T-cell (primary cell): ENCODE results near the gene NXPE4. TPM values are rescaled to one million over a fixed set of nuclear protein-coding genes. Genes with fewer than 3 reads are reported as not detected.
"Not testable (repeated sequence)": the region's sequence is repeated elsewhere in the genome, so short reads cannot be mapped to it uniquely, and the experiment has no call there.

Source experiments
- ATAC-seq, 4 experiments: fragments of 200-7000 bp in 3 of 4; fragments of 150-1000 bp in 1 of 4; cut with Tn5 transposase; replicated peaks in 1 of 4; 1 replicate in 3 of 4; 2 replicates in 1 of 4; pipeline ENCODE4 v1.10.0; 2021; ENCODE audit warnings: moderate library complexity in 3 of 4, mild to moderate bottlenecking in 2 of 4, moderate number of reproducible peaks in 1 of 4
- CTCF ChIA-PET, 2 donors: fragments of 300-600 bp; sonication (Branson Sonifier 250); formaldehyde crosslinking; loops; one replicate each; lab custom pipeline; 2022; ENCODE audit warnings: antibody characterized with exemption in 2 of 2; lab: Charles Lee
- POLR2A ChIA-PET, 2 donors: fragments of 300-600 bp; sonication (Branson Sonifier 250); formaldehyde crosslinking; loops; one replicate each; lab custom pipeline; 2022; ENCODE audit warnings: antibody characterized with exemption in 2 of 2; lab: Charles Lee
- DNase-seq, 35 experiments: peaks; one replicate each; pipeline versions ENCODE4 v3.0.0 to v3.0.0-alpha.2; 2013 to 2023
- H3K27ac ChIP-seq: one replicate; pipeline ENCODE4 v1.5.1; 2013; ENCODE audit warnings: low read length
- H3K27me3 ChIP-seq, 2 experiments: replicated peaks in 1 of 2; 1 replicate in 1 of 2; 2 replicates in 1 of 2; pipeline versions ENCODE4 v1.6.1 to v1.7.0; 2013; ENCODE audit warnings: low read length in 1 of 2, mixed read lengths in 1 of 2; ENCODE audit not compliant: control insufficient read depth in 2 of 2, insufficient read depth in 2 of 2; ENCODE audit errors: extremely low read depth in 1 of 2
- H3K36me3 ChIP-seq, 2 donors: 1 replicate in 1 of 2; 2 replicates in 1 of 2; pipeline versions ENCODE4 v1.6.1 to v1.7.0; 2013; ENCODE audit warnings: low read length in 1 of 2; ENCODE audit not compliant: control insufficient read depth in 2 of 2, insufficient read depth in 1 of 2; ENCODE audit errors: extremely low read depth in 1 of 2
- H3K4me1 ChIP-seq, 2 experiments: 1 replicate in 1 of 2; 2 replicates in 1 of 2; pipeline versions ENCODE4 v1.6.1 to v1.7.0; 2013; ENCODE audit warnings: low read length in 2 of 2, mixed read lengths in 1 of 2; ENCODE audit not compliant: insufficient read depth in 2 of 2, control insufficient read depth in 1 of 2; ENCODE audit errors: extremely low read depth in 1 of 2
- H3K4me3 ChIP-seq, 2 donors: 1 replicate in 1 of 2; 2 replicates in 1 of 2; pipeline versions ENCODE4 v1.5.1 to v1.7.0; 2013; ENCODE audit warnings: mild to moderate bottlenecking in 2 of 2, low read length in 1 of 2, moderate library complexity in 1 of 2; ENCODE audit not compliant: control insufficient read depth in 1 of 2; ENCODE audit errors: extremely low read depth in 1 of 2
- H3K9me3 ChIP-seq: 2 replicates; pipeline ENCODE4 v1.7.0; 2013
- H3K27ac Mint-ChIP-seq, 2 donors: one replicate each; pipeline ENCODE4 v1.8.0; 2020 to 2021; ENCODE audit warnings: mild to moderate bottlenecking in 2 of 2, mixed read lengths in 2 of 2
- H3K27me3 Mint-ChIP-seq, 2 donors: one replicate each; pipeline ENCODE4 v1.8.0; 2021 to 2022; ENCODE audit warnings: mixed read lengths in 2 of 2
- H3K36me3 Mint-ChIP-seq: one replicate; pipeline ENCODE4 v1.8.0; 2021; ENCODE audit warnings: mixed read lengths
- H3K4me1 Mint-ChIP-seq, 3 donors: one replicate each; pipeline ENCODE4 v1.8.0; 2020 to 2022; ENCODE audit warnings: mixed read lengths in 3 of 3, mild to moderate bottlenecking in 1 of 3
- H3K4me3 Mint-ChIP-seq, 3 donors: one replicate each; pipeline ENCODE4 v1.8.0; 2020 to 2022; ENCODE audit warnings: mild to moderate bottlenecking in 3 of 3, mixed read lengths in 3 of 3, moderate library complexity in 3 of 3
- H3K9me3 Mint-ChIP-seq, 3 donors: one replicate each; pipeline ENCODE4 v1.8.0; 2020 to 2022; ENCODE audit warnings: mixed read lengths in 3 of 3
- WGBS: methylation state at CpG from one replicate; pipeline ENCODE4 v1.1.5; 2013; ENCODE audit warnings: missing lambda C conversion rate; ENCODE audit not compliant: insufficient coverage; 5-methylcytosine and 5-hydroxymethylcytosine counted together
- total RNA-seq, 35 experiments: library from RNA in 6 of 35; stranded (reverse) in 6 of 35; fragments of 120-200 nt in 1 of 35; gene quantifications; one replicate each; pipeline versions ENCODE4 v1.2.1 to v1.2.4 and lab custom pipeline; 2013 to 2026

Gene NXPE4
- total RNA-seq, 5 donors from 2014 or later (not counting 1 experiment from before 2014, with no cell fraction given) = not detected

DNA sequence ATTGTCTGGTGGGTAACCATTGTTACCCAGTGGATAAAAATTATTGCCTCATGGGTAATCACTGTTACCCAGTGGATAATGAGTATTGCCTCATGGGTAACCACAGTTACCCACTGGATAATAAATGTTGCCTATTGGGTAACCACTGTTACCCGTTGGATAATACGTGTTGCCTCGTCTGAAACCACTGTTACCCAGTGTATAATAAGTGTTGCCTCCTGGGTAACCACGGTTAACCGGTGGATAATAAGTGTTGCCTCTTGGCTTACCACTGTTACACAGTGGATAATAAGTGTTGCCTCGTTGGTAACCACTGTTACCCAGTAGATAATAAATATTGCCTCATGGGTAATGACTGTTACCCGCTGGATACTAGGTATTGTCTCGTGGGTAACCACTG lies 20.9 kb upstream of the NXPE4 start:
- H3K9me3 Mint-ChIP-seq = peaks cover 0 to 3% (median 0%) of the 10 kb centered on the region in 3 donors
- no peaks in the 10 kb centered on the region for H3K27me3 ChIP-seq
- H3K27ac Mint-ChIP-seq = no peak overlapping the region
- H3K36me3 ChIP-seq = no peaks in the 10 kb centered on the region
- ChIA-PET CTCF (no interaction called here), POLR2A (no interaction called here)
- no peaks in the 10 kb centered on the region for H3K36me3 Mint-ChIP-seq
- no peak for ATAC-seq
- WGBS = 93% methylated on average over 3 of the region's 8 CpGs
- no peak for DNase-seq
- no peak overlapping the region for H3K4me3 Mint-ChIP-seq
- H3K27me3 Mint-ChIP-seq = no peaks in the 10 kb centered on the region
- H3K4me1 Mint-ChIP-seq = no peaks in the 10 kb centered on the region
- H3K9me3 ChIP-seq = no peaks in the 10 kb centered on the region
- H3K27ac ChIP-seq = no peak overlapping the region
- H3K4me1 ChIP-seq = no peaks in the 10 kb centered on the region
- H3K4me3 ChIP-seq = no peak overlapping the region

DNA sequence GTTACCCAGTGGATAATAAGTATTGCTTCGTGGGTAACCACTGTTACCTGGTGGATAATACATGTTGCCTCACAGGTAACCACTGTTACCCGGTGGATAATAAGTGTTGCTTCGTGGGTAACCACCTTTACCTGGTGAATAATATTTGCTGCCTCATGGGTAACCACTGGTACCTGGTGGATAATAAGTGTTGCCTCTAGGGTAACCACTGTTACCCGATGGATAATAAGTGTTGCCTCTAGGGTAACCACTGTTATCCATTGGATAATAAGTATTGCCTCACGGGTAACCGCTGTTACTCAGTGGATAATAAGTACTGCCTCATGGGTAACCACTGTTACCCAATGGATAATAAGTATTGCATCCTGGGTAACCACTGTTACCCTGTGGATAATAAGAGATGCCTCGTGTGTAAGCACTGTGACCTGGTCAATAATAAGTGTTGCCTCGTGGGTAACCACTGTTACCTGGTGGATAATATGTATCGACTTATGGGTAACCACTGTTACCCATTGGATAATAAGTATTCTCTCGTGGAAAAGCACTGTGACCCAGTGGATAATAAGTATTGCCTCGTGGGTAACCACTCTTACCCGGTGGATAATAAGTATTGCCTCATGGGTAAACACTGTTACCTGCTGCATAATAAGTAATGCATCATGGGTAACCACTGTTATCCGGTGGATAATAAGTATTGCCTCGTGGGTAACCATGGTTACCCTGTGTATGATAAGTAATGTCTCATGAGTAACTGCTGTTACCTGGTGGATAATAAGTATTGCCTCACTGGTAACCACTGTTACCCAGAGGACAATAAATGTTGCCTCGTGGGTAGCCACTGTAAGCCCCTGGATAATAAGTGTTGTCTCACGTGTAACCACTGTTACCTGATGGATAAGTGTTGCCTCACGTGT lies 20.1 kb upstream of the NXPE4 start:
- no peaks in the 10 kb centered on the region for H3K36me3 Mint-ChIP-seq
- Histone ChIP-seq H3K27ac (no peak overlapping the region), H3K9me3 (no peaks in the 10 kb centered on the region), H3K27me3 (no peaks in the 10 kb centered on the region), H3K4me3 (no peak overlapping the region), H3K4me1 (no peaks in the 10 kb centered on the region), H3K36me3 (no peaks in the 10 kb centered on the region)
- H3K4me1 Mint-ChIP-seq = no peaks in the 10 kb centered on the region
- POLR2A ChIA-PET = no interaction called here
- 75% methylated on average over 13 of the region's 17 CpGs for WGBS
- no peak overlapping the region for H3K27ac Mint-ChIP-seq
- no peak overlapping the region for H3K4me3 Mint-ChIP-seq
- peaks cover 0 to 5% (median 0%) of the 10 kb centered on the region in 3 donors for H3K9me3 Mint-ChIP-seq
- ATAC-seq (no peak), DNase-seq (no peak)
- no peaks in the 10 kb centered on the region for H3K27me3 Mint-ChIP-seq
- CTCF ChIA-PET = no interaction called here

DNA sequence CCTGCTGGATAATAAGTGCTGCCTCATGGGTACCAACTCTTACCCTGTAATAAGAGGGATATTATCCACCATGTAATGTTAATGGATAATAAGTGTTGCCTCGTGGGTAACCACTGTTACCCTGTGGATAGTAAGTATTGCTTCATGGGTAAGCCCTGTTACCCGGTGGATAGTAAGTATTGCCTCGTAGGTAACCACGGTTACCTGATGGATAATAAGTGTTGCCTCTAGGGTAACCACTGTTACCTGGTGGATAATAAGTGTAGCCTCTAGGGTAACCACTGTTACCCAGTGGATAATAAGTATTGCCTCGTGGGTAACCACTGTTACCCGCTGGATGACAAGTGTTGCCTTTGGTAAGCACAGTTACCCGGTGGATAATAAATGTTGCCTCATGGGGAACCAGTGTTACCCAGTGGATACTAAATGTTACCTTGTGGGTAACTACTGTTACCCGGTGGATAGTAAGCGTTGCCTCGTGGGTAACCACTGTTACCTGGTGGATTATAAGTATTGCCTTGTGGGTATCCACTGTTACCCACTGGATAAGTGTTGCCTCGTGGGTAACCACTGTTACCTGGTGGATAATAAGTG lies 18.6 kb upstream of the NXPE4 start:
- no peak overlapping the region for H3K27ac ChIP-seq
- DNase-seq = no peak
- POLR2A ChIA-PET = no interaction called here
- no peaks in the 10 kb centered on the region for H3K4me1 ChIP-seq
- H3K27me3 Mint-ChIP-seq = no peaks in the 10 kb centered on the region
- CTCF ChIA-PET = no interaction called here
- no peak overlapping the region for H3K4me3 ChIP-seq
- no peaks in the 10 kb centered on the region for H3K4me1 Mint-ChIP-seq
- ATAC-seq = no peak
- H3K36me3 ChIP-seq = no peaks in the 10 kb centered on the region
- H3K27me3 ChIP-seq = no peaks in the 10 kb centered on the region
- whole genome bisulfite sequencing = 82% methylated on average over 11 of the region's 11 CpGs
- H3K36me3 Mint-ChIP-seq = no peaks in the 10 kb centered on the region
- H3K27ac Mint-ChIP-seq = no peak overlapping the region
- H3K9me3 Mint-ChIP-seq = peaks cover 0 to 5% (median 0%) of the 10 kb centered on the region in 3 donors
- no peaks in the 10 kb centered on the region for H3K9me3 ChIP-seq
- H3K4me3 Mint-ChIP-seq = no peak overlapping the region

DNA sequence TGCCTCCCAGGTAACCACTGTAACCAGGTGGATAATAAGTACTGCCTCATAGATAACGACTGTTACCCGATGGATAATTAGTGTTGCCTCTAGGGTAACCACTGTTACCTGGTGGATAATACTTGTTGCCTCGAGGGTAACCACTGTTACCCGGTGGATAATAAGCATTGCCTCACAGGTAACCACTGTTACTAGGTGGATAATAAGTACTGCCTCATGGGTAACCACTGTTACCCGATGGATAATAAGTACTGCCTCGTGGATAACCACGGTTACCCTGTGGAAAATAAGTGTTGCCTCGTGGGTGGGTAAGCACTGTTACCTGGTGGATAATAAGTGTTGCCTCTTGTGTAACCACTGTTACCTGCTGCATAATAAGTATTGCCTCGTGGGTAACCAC lies 17.5 kb upstream of the NXPE4 start:
- H3K36me3 Mint-ChIP-seq, H3K27me3 ChIP-seq, CTCF ChIA-PET, H3K36me3 ChIP-seq, H3K27ac ChIP-seq, H3K4me3 ChIP-seq, H3K9me3 Mint-ChIP-seq, DNase-seq, H3K27me3 Mint-ChIP-seq, H3K4me1 Mint-ChIP-seq, ATAC-seq, POLR2A ChIA-PET, H3K9me3 ChIP-seq, H3K4me1 ChIP-seq, H3K4me3 Mint-ChIP-seq, H3K27ac Mint-ChIP-seq: not testable (repeated sequence)
- WGBS = 91% methylated on average over 8 of the region's 9 CpGs

DNA sequence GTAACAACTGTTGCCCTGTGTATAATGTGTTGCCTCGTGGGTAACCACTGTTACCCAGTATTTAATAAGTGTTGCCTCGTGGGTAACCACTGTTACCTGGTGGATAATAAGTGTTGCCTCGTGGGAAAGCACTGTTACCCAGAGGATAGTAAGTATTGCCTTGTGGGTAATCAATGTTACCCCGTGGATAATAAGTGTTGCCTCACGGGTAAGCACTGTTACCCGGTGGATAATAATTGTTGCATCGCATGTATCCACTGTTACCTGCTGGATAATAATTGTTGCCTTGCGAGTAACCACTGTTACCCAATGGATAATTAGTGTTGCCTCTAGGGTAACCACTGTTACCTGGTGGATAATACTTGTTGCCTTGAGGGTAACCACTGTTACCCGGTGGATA lies 17.1 kb upstream of the NXPE4 start:
- no peaks in the 10 kb centered on the region for H3K4me1 ChIP-seq
- Mint-ChIP-seq H3K9me3 (peaks cover 0 to 5% (median 4%) of the 10 kb centered on the region in 3 donors), H3K36me3 (no peaks in the 10 kb centered on the region), H3K27me3 (no peaks in the 10 kb centered on the region), H3K27ac (no peak overlapping the region), H3K4me3 (no peak overlapping the region), H3K4me1 (no peaks in the 10 kb centered on the region)
- H3K9me3 ChIP-seq = no peaks in the 10 kb centered on the region
- ChIA-PET CTCF (no interaction called here), POLR2A (no interaction called here)
- DNase-seq (no peak), ATAC-seq (no peak)
- WGBS = 80% methylated on average over 3 of the region's 9 CpGs
- H3K4me3 ChIP-seq = no peak overlapping the region
- H3K36me3 ChIP-seq = no peaks in the 10 kb centered on the region
- no peaks in the 10 kb centered on the region for H3K27me3 ChIP-seq
- H3K27ac ChIP-seq = no peak overlapping the region

DNA sequence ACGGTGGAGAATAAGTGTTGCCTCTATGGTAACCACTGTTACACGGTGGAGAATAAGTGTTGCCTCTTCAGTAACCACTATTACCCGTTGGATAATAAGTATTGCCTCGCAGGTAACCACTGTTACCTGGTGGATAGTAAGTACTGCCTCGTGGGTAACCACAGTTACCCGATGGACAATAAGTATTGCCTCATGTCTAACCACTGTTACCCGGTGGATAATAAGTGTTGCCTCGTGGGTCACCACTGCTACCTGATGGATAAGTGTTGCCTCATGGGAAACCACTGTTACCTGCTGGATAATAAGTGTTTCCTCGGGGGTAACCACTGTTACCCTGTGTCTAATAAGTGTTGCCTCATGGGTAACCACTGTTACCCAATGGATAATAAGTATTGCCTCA lies 16.6 kb upstream of the NXPE4 start:
- H3K36me3 Mint-ChIP-seq, H3K9me3 Mint-ChIP-seq, ATAC-seq, H3K27ac Mint-ChIP-seq, H3K27me3 ChIP-seq, POLR2A ChIA-PET, H3K27me3 Mint-ChIP-seq, H3K4me3 Mint-ChIP-seq, H3K36me3 ChIP-seq, H3K4me1 ChIP-seq, H3K4me3 ChIP-seq, CTCF ChIA-PET, H3K27ac ChIP-seq, H3K9me3 ChIP-seq, H3K4me1 Mint-ChIP-seq, DNase-seq: not testable (repeated sequence)
- 78% methylated on average over 6 of the region's 9 CpGs for WGBS
